HG03097 (cell line): ENCODE measurements around the gene RPS26.
A peak's percentile ranks its signal among the peaks of the same experiment; 100 is the strongest.
"Not testable (repeated sequence)": the region's sequence is repeated elsewhere in the genome, so short reads cannot be mapped to it uniquely, and the experiment has no call there.

ENCODE experiments used
- ATAC-seq: cut with Tn5 transposase; IDR thresholded peaks from one replicate; pipeline ENCODE4 v1.9.1; 2021; ENCODE audit not compliant: unreplicated experiment, low FRiP score

Gene RPS26

GRCh38 chr12:56041552-56042429 is at the start of gene RPS26:
TSS of gene RPS26 (plus strand) at chr12:56041918. CDS start at chr12:56042167, 249 bp downstream.
- ATAC-seq, result peak; percentile 89

GRCh38 chr12:55993230-55993853 is 48.4 kb upstream of the RPS26 start:
- no peak for ATAC-seq

GRCh38 chr12:55995366-55995765 is 46.4 kb upstream of the RPS26 start:
- ATAC-seq, result no peak

- no peak for ATAC-seq
Measured at GRCh38 chr12:55996201-55996714, 45.5 kb upstream of the RPS26 start.

- peak; percentile 98 for ATAC-seq
Measured at GRCh38 chr12:55996715-55997534, 44.8 kb upstream of the RPS26 start, which contains the start of gene SUOX. TSS of gene SUOX (plus strand) at chr12:55997276. CDS start at chr12:56002222, 4,946 bp downstream.

- no peak for ATAC-seq
Measured at GRCh38 chr12:55997535-55997859, 44.2 kb upstream of the RPS26 start.

- ATAC-seq, result not testable (repeated sequence)
Measured at GRCh38 chr12:55999522-55999921, 42.2 kb upstream of the RPS26 start.

- not testable (repeated sequence) for ATAC-seq
Measured at GRCh38 chr12:55999999-56000540, 41.6 kb upstream of the RPS26 start.

- no peak for ATAC-seq
Measured at GRCh38 chr12:56001487-56002100, 40.1 kb upstream of the RPS26 start.

GRCh38 chr12:56003376-56003775 is 38.3 kb upstream of the RPS26 start:
- ATAC-seq, result not testable (repeated sequence)

- no peak for ATAC-seq
Measured at GRCh38 chr12:56004211-56004610, 37.5 kb upstream of the RPS26 start.

GRCh38 chr12:56007564-56008559 is 33.9 kb upstream of the RPS26 start:
- ATAC-seq, result no peak

GRCh38 chr12:56010111-56010570 is 31.6 kb upstream of the RPS26 start:
- no peak for ATAC-seq

- ATAC-seq, result no peak
Measured at GRCh38 chr12:56011509-56012090, 30.1 kb upstream of the RPS26 start.

- ATAC-seq, result no peak
Measured at GRCh38 chr12:56013482-56013881, 28.2 kb upstream of the RPS26 start.

GRCh38 chr12:56014205-56014604 is 27.5 kb upstream of the RPS26 start:
- no peak for ATAC-seq

GRCh38 chr12:56017181-56017580 is 24.5 kb upstream of the RPS26 start:
- no peak for ATAC-seq

- no peak for ATAC-seq
Measured at GRCh38 chr12:56018356-56018755, 23.4 kb upstream of the RPS26 start.
